Kidney epithelial cell (primary cell): ENCODE measurements around the gene TRMT2A. TPM values are rescaled to one million over a fixed set of nuclear protein-coding genes. Genes with fewer than 3 reads are reported as not detected.

ENCODE experiments used
- DNase-seq: peaks from one replicate; pipeline ENCODE4 v3.0.0-alpha.2; 2010; ENCODE audit warnings: low read depth
- H3K27me3 ChIP-seq: 2 replicates; pipeline ENCODE4 v1.6.0; 2011; ENCODE audit warnings: low read length; ENCODE audit not compliant: control insufficient read depth, insufficient read depth
- H3K36me3 ChIP-seq: 2 replicates; pipeline ENCODE4 v1.5.1; 2011; ENCODE audit warnings: low read length; ENCODE audit not compliant: control insufficient read depth, insufficient read depth
- H3K4me3 ChIP-seq: 2 replicates; pipeline ENCODE4 v1.5.1; 2011; ENCODE audit warnings: low read depth, mild to moderate bottlenecking, control low read depth, low read length
- CTCF ChIP-seq: IDR thresholded peaks from 2 replicates; pipeline ENCODE4 v1.5.1; 2011; ENCODE audit warnings: mild to moderate bottlenecking, moderate library complexity, low read length, control low read depth, inconsistent platforms; ENCODE audit not compliant: insufficient read depth, poor library complexity, severe bottlenecking
- total RNA-seq: library from RNA; depleted of rRNA; stranded (reverse); fragments of >200 nt; gene quantifications from 2 replicates; pipeline ENCODE4 v1.2.3, GENCODE V29; 2015

TRMT2A gene
- total RNA-seq, 1 donor from 2014 or later: 44.5 TPM

- no peaks in the 10 kb centered on the region for H3K27me3 ChIP-seq
- no peak for TF ChIP-seq CTCF
- H3K36me3 ChIP-seq: no peaks in the 10 kb centered on the region
- no peak for DNase-seq
- no peak overlapping the region for H3K4me3 ChIP-seq
Observed at GRCh38 chr22:20145832-20146223, 28.8 kb upstream of the TRMT2A start.

- no peak for TF ChIP-seq CTCF
- Histone ChIP-seq H3K4me3 (no peak overlapping the region), H3K27me3 (no peaks in the 10 kb centered on the region), H3K36me3 (no peaks in the 10 kb centered on the region)
- no peak for DNase-seq
Observed at GRCh38 chr22:20145206-20145831, 28.3 kb upstream of the TRMT2A start.

GRCh38 chr22:20143883-20144665 is 27.0 kb upstream of the TRMT2A start:
- no peak for TF ChIP-seq CTCF
- Histone ChIP-seq H3K27me3 (no peaks in the 10 kb centered on the region), H3K36me3 (no peaks in the 10 kb centered on the region), H3K4me3 (no peak overlapping the region)
- DNase-seq: no peak

- no peaks in the 10 kb centered on the region for H3K36me3 ChIP-seq
- no peak for DNase-seq
- no peak for TF ChIP-seq CTCF
Observed at GRCh38 chr22:20142711-20143621, 25.9 kb upstream of the TRMT2A start.

GRCh38 chr22:20141186-20142077 is 24.4 kb upstream of the TRMT2A start:
- TF ChIP-seq CTCF: no peak
- H3K36me3 ChIP-seq: no peaks in the 10 kb centered on the region
- DNase-seq: peak; percentile 75

More at GRCh38 chr22:20142711-20143621, 25.9 kb upstream of the TRMT2A start:
- Histone ChIP-seq H3K27me3 (no peaks in the 10 kb centered on the region), H3K4me3 (no peak overlapping the region)

More at GRCh38 chr22:20141186-20142077, 24.4 kb upstream of the TRMT2A start:
- no peak overlapping the region for H3K4me3 ChIP-seq
- H3K27me3 ChIP-seq: no peaks in the 10 kb centered on the region
